ENCODE data around the gene TRIM71. TPM values are rescaled to one million over a fixed set of nuclear protein-coding genes. Genes with fewer than 3 reads are reported as not detected.

TRIM71 gene
- total RNA-seq, 1 experiment from 2014 or later: 0.17 TPM

DNA sequence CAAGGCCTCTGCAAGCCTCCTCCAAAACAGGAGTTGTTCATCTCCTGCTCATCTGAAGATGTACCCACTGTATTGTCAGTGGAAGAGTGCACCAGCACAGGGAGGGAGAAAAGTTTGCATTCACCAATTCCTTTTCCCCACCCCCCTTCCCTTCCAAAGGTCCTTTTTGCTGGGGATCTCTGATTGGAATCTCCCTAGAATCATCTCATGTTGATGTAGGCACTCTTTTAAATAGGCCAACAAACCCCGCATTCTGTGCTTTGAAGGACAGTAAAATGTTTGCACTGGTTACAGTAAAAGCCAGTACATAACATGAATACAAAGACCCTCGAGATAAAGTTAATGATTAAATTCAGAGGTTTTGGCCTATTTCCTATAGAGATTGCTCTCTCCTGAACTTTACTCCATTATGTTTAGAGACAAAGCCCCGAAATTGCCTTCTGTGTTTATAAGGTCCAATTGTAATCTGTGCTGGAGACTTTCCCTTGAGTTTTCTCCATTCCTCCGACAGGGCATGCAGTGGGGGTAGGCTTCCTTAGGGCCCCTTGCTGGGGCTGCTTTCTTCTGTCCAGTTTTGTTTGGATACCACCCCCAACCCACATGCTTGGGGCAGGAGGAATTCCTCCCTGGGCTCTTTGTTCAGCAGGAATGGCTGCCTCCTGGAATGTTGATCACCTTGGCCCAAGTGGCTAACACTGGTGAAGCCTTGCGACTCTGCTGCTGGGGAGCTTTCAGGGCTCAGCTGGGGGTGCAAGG lies 22.5 kb downstream of the TRIM71 start:
- BruUV-seq (replicated peaks): no TSS peak
- Histone ChIP-seq H3K4me1 (ENCODE audit: control insufficient read depth in 1 of 2, insufficient read depth in 2 of 2, low read length in 2 of 2) (no peaks in the 10 kb centered on the region), H3K4me2 (ENCODE audit: low read length) (no peak overlapping the region), H3K9me2 (ENCODE audit: insufficient read depth) (no peaks in the 10 kb centered on the region), H3K27me3 (ENCODE audit: insufficient read depth, low read length) (peaks cover 11% of the 10 kb centered on the region), H3K4me3 (replicated peaks in 1 of 2; ENCODE audit: low read depth in 1 of 2, low read length in 2 of 2) (no peak overlapping the region), H3K36me3 (ENCODE audit: control insufficient read depth in 1 of 2, insufficient read depth in 2 of 2, low read length in 2 of 2) (no peaks in the 10 kb centered on the region), H2AFZ (ENCODE audit: low read depth, low read length, poor library complexity, severe bottlenecking) (no peak overlapping the region), H3K9ac (ENCODE audit: low read length) (no peak overlapping the region), H3K79me2 (ENCODE audit: insufficient read depth, low read length) (no peaks in the 10 kb centered on the region), H3K27ac (ENCODE audit: low read depth, low read length) (no peak overlapping the region), H4K20me1 (ENCODE audit: insufficient read depth) (no peaks in the 10 kb centered on the region), H3K9me3 (ENCODE audit: control insufficient read depth in 1 of 2, insufficient read depth in 1 of 2, low read depth in 1 of 2, low read length in 2 of 2) (no peaks in the 10 kb centered on the region)
- ChIA-PET RAD21 (ENCODE audit: low non-redundant PET in 1 of 2, low total read pairs in 2 of 2, uncharacterized antibody in 2 of 2, unreplicated experiment in 2 of 2) (no interaction called here), POLR2A (no interaction called here), CTCF (no interaction called here)
- intact Hi-C loops (cut with micrococcal nuclease): no loop called here
- no peak for DNase-seq (ENCODE audit: low read depth, low spot score)
- no peak for ATAC-seq
- TF ChIP-seq CTCF (IDR thresholded peaks at IDR 0.05 in 2 of 3, conservative IDR thresholded peaks at IDR 0.05 in 1 of 3; ENCODE audit: borderline replicate concordance in 1 of 3, insufficient read depth in 1 of 3, low read depth in 2 of 3, low read length in 2 of 3): no peak
- TF ChIP-seq, protein P1, sequence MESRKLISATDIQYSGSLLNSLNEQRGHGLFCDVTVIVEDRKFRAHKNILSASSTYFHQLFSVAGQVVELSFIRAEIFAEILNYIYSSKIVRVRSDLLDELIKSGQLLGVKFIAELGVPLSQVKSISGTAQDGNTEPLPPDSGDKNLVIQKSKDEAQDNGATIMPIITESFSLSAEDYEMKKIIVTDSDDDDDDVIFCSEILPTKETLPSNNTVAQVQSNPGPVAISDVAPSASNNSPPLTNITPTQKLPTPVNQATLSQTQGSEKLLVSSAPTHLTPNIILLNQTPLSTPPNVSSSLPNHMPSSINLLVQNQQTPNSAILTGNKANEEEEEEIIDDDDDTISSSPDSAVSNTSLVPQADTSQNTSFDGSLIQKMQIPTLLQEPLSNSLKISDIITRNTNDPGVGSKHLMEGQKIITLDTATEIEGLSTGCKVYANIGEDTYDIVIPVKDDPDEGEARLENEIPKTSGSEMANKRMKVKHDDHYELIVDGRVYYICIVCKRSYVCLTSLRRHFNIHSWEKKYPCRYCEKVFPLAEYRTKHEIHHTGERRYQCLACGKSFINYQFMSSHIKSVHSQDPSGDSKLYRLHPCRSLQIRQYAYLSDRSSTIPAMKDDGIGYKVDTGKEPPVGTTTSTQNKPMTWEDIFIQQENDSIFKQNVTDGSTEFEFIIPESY (IDR thresholded peaks at IDR 0.05; ENCODE audit: extremely low read depth, insufficient replicate concordance, low read length): no peak

- ATAC-seq: no peak
- no TSS peak for BruUV-seq (replicated peaks)
- H3K9me3 ChIP-seq (ENCODE audit: control insufficient read depth in 1 of 2, insufficient read depth in 1 of 2, low read depth in 1 of 2, low read length in 2 of 2): no peaks in the 10 kb centered on the region
- H3K27me3 ChIP-seq (ENCODE audit: insufficient read depth, low read length): peaks cover 4% of the 10 kb centered on the region; the same call in 1 of the 2 replicates
- no peaks in the 10 kb centered on the region for H3K4me1 ChIP-seq (ENCODE audit: control insufficient read depth in 1 of 2, insufficient read depth in 2 of 2, low read length in 2 of 2)
- H3K4me3 ChIP-seq (replicated peaks in 1 of 2; ENCODE audit: low read depth in 1 of 2, low read length in 2 of 2): no peak overlapping the region
- ChIA-PET RAD21 (ENCODE audit: low non-redundant PET in 1 of 2, low total read pairs in 2 of 2, uncharacterized antibody in 2 of 2, unreplicated experiment in 2 of 2) (no interaction called here), CTCF (no interaction called here), POLR2A (no interaction called here)
- H3K27ac ChIP-seq (ENCODE audit: low read depth, low read length): no peak overlapping the region
- no peak for DNase-seq (ENCODE audit: low read depth, low spot score)
- no peak overlapping the region for H2AFZ ChIP-seq (ENCODE audit: low read depth, low read length, poor library complexity, severe bottlenecking)
- H4K20me1 ChIP-seq (ENCODE audit: insufficient read depth): no peaks in the 10 kb centered on the region
- no peaks in the 10 kb centered on the region for H3K9me2 ChIP-seq (ENCODE audit: insufficient read depth)
- H3K4me2 ChIP-seq (ENCODE audit: low read length): no peak overlapping the region
- intact Hi-C loops (cut with micrococcal nuclease): no loop called here
- H3K36me3 ChIP-seq (ENCODE audit: control insufficient read depth in 1 of 2, insufficient read depth in 2 of 2, low read length in 2 of 2): no peaks in the 10 kb centered on the region
- H3K79me2 ChIP-seq (ENCODE audit: insufficient read depth, low read length): no peaks in the 10 kb centered on the region
- no peak overlapping the region for H3K9ac ChIP-seq (ENCODE audit: low read length)
- TF ChIP-seq CTCF (IDR thresholded peaks at IDR 0.05 in 2 of 3, conservative IDR thresholded peaks at IDR 0.05 in 1 of 3; ENCODE audit: borderline replicate concordance in 1 of 3, insufficient read depth in 1 of 3, low read depth in 2 of 3, low read length in 2 of 3) (no peak), EZH2 (IDR thresholded peaks at IDR 0.05) (no peak), SP1 (IDR thresholded peaks at IDR 0.05; ENCODE audit: low read depth) (no peak), SRF (IDR thresholded peaks at IDR 0.05; ENCODE audit: low read depth) (no peak), POLR2A (IDR thresholded peaks at IDR 0.05; ENCODE audit: borderline replicate concordance, extremely low read depth, insufficient read depth, insufficient read length) (no peak)
- TF ChIP-seq, protein P2, sequence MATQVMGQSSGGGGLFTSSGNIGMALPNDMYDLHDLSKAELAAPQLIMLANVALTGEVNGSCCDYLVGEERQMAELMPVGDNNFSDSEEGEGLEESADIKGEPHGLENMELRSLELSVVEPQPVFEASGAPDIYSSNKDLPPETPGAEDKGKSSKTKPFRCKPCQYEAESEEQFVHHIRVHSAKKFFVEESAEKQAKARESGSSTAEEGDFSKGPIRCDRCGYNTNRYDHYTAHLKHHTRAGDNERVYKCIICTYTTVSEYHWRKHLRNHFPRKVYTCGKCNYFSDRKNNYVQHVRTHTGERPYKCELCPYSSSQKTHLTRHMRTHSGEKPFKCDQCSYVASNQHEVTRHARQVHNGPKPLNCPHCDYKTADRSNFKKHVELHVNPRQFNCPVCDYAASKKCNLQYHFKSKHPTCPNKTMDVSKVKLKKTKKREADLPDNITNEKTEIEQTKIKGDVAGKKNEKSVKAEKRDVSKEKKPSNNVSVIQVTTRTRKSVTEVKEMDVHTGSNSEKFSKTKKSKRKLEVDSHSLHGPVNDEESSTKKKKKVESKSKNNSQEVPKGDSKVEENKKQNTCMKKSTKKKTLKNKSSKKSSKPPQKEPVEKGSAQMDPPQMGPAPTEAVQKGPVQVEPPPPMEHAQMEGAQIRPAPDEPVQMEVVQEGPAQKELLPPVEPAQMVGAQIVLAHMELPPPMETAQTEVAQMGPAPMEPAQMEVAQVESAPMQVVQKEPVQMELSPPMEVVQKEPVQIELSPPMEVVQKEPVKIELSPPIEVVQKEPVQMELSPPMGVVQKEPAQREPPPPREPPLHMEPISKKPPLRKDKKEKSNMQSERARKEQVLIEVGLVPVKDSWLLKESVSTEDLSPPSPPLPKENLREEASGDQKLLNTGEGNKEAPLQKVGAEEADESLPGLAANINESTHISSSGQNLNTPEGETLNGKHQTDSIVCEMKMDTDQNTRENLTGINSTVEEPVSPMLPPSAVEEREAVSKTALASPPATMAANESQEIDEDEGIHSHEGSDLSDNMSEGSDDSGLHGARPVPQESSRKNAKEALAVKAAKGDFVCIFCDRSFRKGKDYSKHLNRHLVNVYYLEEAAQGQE (IDR thresholded peaks at IDR 0.05; ENCODE audit: low read depth): no peak
Observed at GRCh38 chr3:32841341-32841740, 23.5 kb downstream of the TRIM71 start.

All from HCT116 (cell line).